ENCODE results near the gene SYT1.

Gene SYT1

GRCh38 chr12:78952552-78952929 lies 88.0 kb downstream of the SYT1 start:
- H3K27me3 ChIP-seq (ENCODE audit: control insufficient read depth, insufficient read depth, low read length), result no peaks in the 10 kb centered on the region

GRCh38 chr12:78958941-78959340 lies 94.4 kb downstream of the SYT1 start:
- H3K4me3 ChIP-seq (ENCODE audit: low read depth, low read length), result no peak overlapping the region
- H3K27me3 ChIP-seq (ENCODE audit: control insufficient read depth, insufficient read depth, low read length), result no peaks in the 10 kb centered on the region
- no peaks in the 10 kb centered on the region for H3K36me3 ChIP-seq (ENCODE audit: control insufficient read depth, insufficient read depth, low read length)
- no peak overlapping the region for H3K9ac ChIP-seq (ENCODE audit: low read depth, low read length)
- H3K9me3 ChIP-seq (ENCODE audit: control insufficient read depth, insufficient read depth, low read length), result no peaks in the 10 kb centered on the region
- H3K4me1 ChIP-seq (ENCODE audit: control insufficient read depth, insufficient read depth, low read length), result no peaks in the 10 kb centered on the region

More at GRCh38 chr12:78952552-78952929, 88.0 kb downstream of the SYT1 start:
- Histone ChIP-seq H3K4me3 (ENCODE audit: low read depth, low read length) (no peak overlapping the region), H3K36me3 (ENCODE audit: control insufficient read depth, insufficient read depth, low read length) (no peaks in the 10 kb centered on the region), H3K9me3 (ENCODE audit: control insufficient read depth, insufficient read depth, low read length) (no peaks in the 10 kb centered on the region), H3K9ac (ENCODE audit: low read depth, low read length) (no peak overlapping the region), H3K4me1 (ENCODE audit: control insufficient read depth, insufficient read depth, low read length) (no peaks in the 10 kb centered on the region)

- Histone ChIP-seq H3K36me3 (ENCODE audit: control insufficient read depth, insufficient read depth, low read length) (no peaks in the 10 kb centered on the region), H3K4me3 (ENCODE audit: low read depth, low read length) (no peak overlapping the region), H3K27me3 (ENCODE audit: control insufficient read depth, insufficient read depth, low read length) (no peaks in the 10 kb centered on the region), H3K4me1 (ENCODE audit: control insufficient read depth, insufficient read depth, low read length) (no peaks in the 10 kb centered on the region), H3K9ac (ENCODE audit: low read depth, low read length) (no peak overlapping the region), H3K9me3 (ENCODE audit: control insufficient read depth, insufficient read depth, low read length) (no peaks in the 10 kb centered on the region)
These were observed 95.0 kb downstream of the SYT1 start for GRCh38 chr12:78959556-78959955.

GRCh38 chr12:78961171-78961570 lies 96.6 kb downstream of the SYT1 start:
- no peaks in the 10 kb centered on the region for H3K4me1 ChIP-seq (ENCODE audit: control insufficient read depth, insufficient read depth, low read length)
- H3K4me3 ChIP-seq (ENCODE audit: low read depth, low read length), result no peak overlapping the region
- H3K9me3 ChIP-seq (ENCODE audit: control insufficient read depth, insufficient read depth, low read length), result no peaks in the 10 kb centered on the region
- no peaks in the 10 kb centered on the region for H3K27me3 ChIP-seq (ENCODE audit: control insufficient read depth, insufficient read depth, low read length)
- no peaks in the 10 kb centered on the region for H3K36me3 ChIP-seq (ENCODE audit: control insufficient read depth, insufficient read depth, low read length)
- no peak overlapping the region for H3K9ac ChIP-seq (ENCODE audit: low read depth, low read length)

- no peak overlapping the region for H3K9ac ChIP-seq (ENCODE audit: low read depth, low read length)
- no peaks in the 10 kb centered on the region for H3K27me3 ChIP-seq (ENCODE audit: control insufficient read depth, insufficient read depth, low read length)
- H3K36me3 ChIP-seq (ENCODE audit: control insufficient read depth, insufficient read depth, low read length), result no peaks in the 10 kb centered on the region
- H3K9me3 ChIP-seq (ENCODE audit: control insufficient read depth, insufficient read depth, low read length), result no peaks in the 10 kb centered on the region
- no peaks in the 10 kb centered on the region for H3K4me1 ChIP-seq (ENCODE audit: control insufficient read depth, insufficient read depth, low read length)
- no peak overlapping the region for H3K4me3 ChIP-seq (ENCODE audit: low read depth, low read length)
These were observed 99.1 kb downstream of the SYT1 start for GRCh38 chr12:78963439-78964227.

- Histone ChIP-seq H3K27me3 (ENCODE audit: control insufficient read depth, insufficient read depth, low read length) (no peaks in the 10 kb centered on the region), H3K9ac (ENCODE audit: low read depth, low read length) (no peak overlapping the region), H3K9me3 (ENCODE audit: control insufficient read depth, insufficient read depth, low read length) (no peaks in the 10 kb centered on the region), H3K36me3 (ENCODE audit: control insufficient read depth, insufficient read depth, low read length) (no peaks in the 10 kb centered on the region), H3K4me1 (ENCODE audit: control insufficient read depth, insufficient read depth, low read length) (no peaks in the 10 kb centered on the region), H3K4me3 (ENCODE audit: low read depth, low read length) (no peak overlapping the region)
These were observed 99.9 kb downstream of the SYT1 start for GRCh38 chr12:78964521-78964920.

- Histone ChIP-seq H3K4me1 (ENCODE audit: control insufficient read depth, insufficient read depth, low read length) (no peaks in the 10 kb centered on the region), H3K9ac (ENCODE audit: low read depth, low read length) (no peak overlapping the region), H3K36me3 (ENCODE audit: control insufficient read depth, insufficient read depth, low read length) (no peaks in the 10 kb centered on the region), H3K4me3 (ENCODE audit: low read depth, low read length) (no peak overlapping the region), H3K9me3 (ENCODE audit: control insufficient read depth, insufficient read depth, low read length) (no peaks in the 10 kb centered on the region), H3K27me3 (ENCODE audit: control insufficient read depth, insufficient read depth, low read length) (no peaks in the 10 kb centered on the region)
These were observed 101.5 kb downstream of the SYT1 start for GRCh38 chr12:78966062-78966461.

GRCh38 chr12:78966926-78967325 lies 102.4 kb downstream of the SYT1 start:
- no peaks in the 10 kb centered on the region for H3K36me3 ChIP-seq (ENCODE audit: control insufficient read depth, insufficient read depth, low read length)
- H3K9me3 ChIP-seq (ENCODE audit: control insufficient read depth, insufficient read depth, low read length), result no peaks in the 10 kb centered on the region
- no peaks in the 10 kb centered on the region for H3K27me3 ChIP-seq (ENCODE audit: control insufficient read depth, insufficient read depth, low read length)
- no peak overlapping the region for H3K4me3 ChIP-seq (ENCODE audit: low read depth, low read length)
- no peak overlapping the region for H3K9ac ChIP-seq (ENCODE audit: low read depth, low read length)
- H3K4me1 ChIP-seq (ENCODE audit: control insufficient read depth, insufficient read depth, low read length), result no peaks in the 10 kb centered on the region

- no peaks in the 10 kb centered on the region for H3K9me3 ChIP-seq (ENCODE audit: control insufficient read depth, insufficient read depth, low read length)
- no peak overlapping the region for H3K4me3 ChIP-seq (ENCODE audit: low read depth, low read length)
- no peak overlapping the region for H3K9ac ChIP-seq (ENCODE audit: low read depth, low read length)
- no peaks in the 10 kb centered on the region for H3K4me1 ChIP-seq (ENCODE audit: control insufficient read depth, insufficient read depth, low read length)
- H3K27me3 ChIP-seq (ENCODE audit: control insufficient read depth, insufficient read depth, low read length), result no peaks in the 10 kb centered on the region
- H3K36me3 ChIP-seq (ENCODE audit: control insufficient read depth, insufficient read depth, low read length), result no peaks in the 10 kb centered on the region
These were observed 103.7 kb downstream of the SYT1 start for GRCh38 chr12:78968226-78968625.

GRCh38 chr12:78970041-78970440 lies 105.5 kb downstream of the SYT1 start:
- no peaks in the 10 kb centered on the region for H3K27me3 ChIP-seq (ENCODE audit: control insufficient read depth, insufficient read depth, low read length)
- H3K4me1 ChIP-seq (ENCODE audit: control insufficient read depth, insufficient read depth, low read length), result no peaks in the 10 kb centered on the region
- no peaks in the 10 kb centered on the region for H3K36me3 ChIP-seq (ENCODE audit: control insufficient read depth, insufficient read depth, low read length)
- H3K9ac ChIP-seq (ENCODE audit: low read depth, low read length), result no peak overlapping the region
- no peaks in the 10 kb centered on the region for H3K9me3 ChIP-seq (ENCODE audit: control insufficient read depth, insufficient read depth, low read length)
- H3K4me3 ChIP-seq (ENCODE audit: low read depth, low read length), result no peak overlapping the region

- no peaks in the 10 kb centered on the region for H3K36me3 ChIP-seq (ENCODE audit: control insufficient read depth, insufficient read depth, low read length)
- H3K4me3 ChIP-seq (ENCODE audit: low read depth, low read length), result no peak overlapping the region
- H3K4me1 ChIP-seq (ENCODE audit: control insufficient read depth, insufficient read depth, low read length), result no peaks in the 10 kb centered on the region
- H3K27me3 ChIP-seq (ENCODE audit: control insufficient read depth, insufficient read depth, low read length), result no peaks in the 10 kb centered on the region
- H3K9me3 ChIP-seq (ENCODE audit: control insufficient read depth, insufficient read depth, low read length), result no peaks in the 10 kb centered on the region
- H3K9ac ChIP-seq (ENCODE audit: low read depth, low read length), result no peak overlapping the region
These were observed 112.8 kb downstream of the SYT1 start for GRCh38 chr12:78977304-78977867.

- no peaks in the 10 kb centered on the region for H3K27me3 ChIP-seq (ENCODE audit: control insufficient read depth, insufficient read depth, low read length)
These were observed 129.7 kb downstream of the SYT1 start for GRCh38 chr12:78994168-78994791.

More at GRCh38 chr12:78994168-78994791, 129.7 kb downstream of the SYT1 start:
- H3K4me3 ChIP-seq (ENCODE audit: low read depth, low read length), result no peak overlapping the region
- peaks cover 6% of the 10 kb centered on the region for H3K4me1 ChIP-seq (ENCODE audit: control insufficient read depth, insufficient read depth, low read length)
- no peaks in the 10 kb centered on the region for H3K9me3 ChIP-seq (ENCODE audit: control insufficient read depth, insufficient read depth, low read length)
- no peak overlapping the region for H3K9ac ChIP-seq (ENCODE audit: low read depth, low read length)
- no peaks in the 10 kb centered on the region for H3K36me3 ChIP-seq (ENCODE audit: control insufficient read depth, insufficient read depth, low read length)

Measured in iPS-15b (cell line).